Hematopoietic multipotent progenitor cell treated with erythropoietin and hydrocortisone succinate and interleukin-3 and kit ligand, for 15 days (in vitro differentiated cells): ENCODE results near the gene CCDC66.
"Not testable (repeated sequence)": the region's sequence is repeated elsewhere in the genome, so short reads cannot be mapped to it uniquely, and the experiment has no call there.

Source experiments
- DNase-seq: peaks from one replicate; pipeline ENCODE4 v3.0.0-alpha.2; 2015; ENCODE audit warnings: low spot score

The CCDC66 gene

GRCh38 chr3:56556908-56557830 is at the start of gene CCDC66:
Gene CCDC66, plus strand, starts transcription at chr3:56557175. Its CDS starts 68 bp downstream, at chr3:56557243.
- DNase-seq = peak; percentile 91

- DNase-seq = no peak
These were observed 37.3 kb upstream of the CCDC66 start for GRCh38 chr3:56519641-56520040.

- DNase-seq = no peak
These were observed 34.6 kb upstream of the CCDC66 start for GRCh38 chr3:56522374-56522773.

- no peak for DNase-seq
These were observed 31.7 kb upstream of the CCDC66 start for GRCh38 chr3:56525291-56525690.

- DNase-seq = no peak
These were observed 20.2 kb upstream of the CCDC66 start for GRCh38 chr3:56536735-56537134.

GRCh38 chr3:56547486-56547885 is 9.5 kb upstream of the CCDC66 start:
- DNase-seq = no peak

- DNase-seq = no peak
These were observed 826 bp downstream of the CCDC66 start for GRCh38 chr3:56557831-56558170.

GRCh38 chr3:56573501-56573900 is 16.5 kb downstream of the CCDC66 start:
- DNase-seq = no peak

- not testable (repeated sequence) for DNase-seq
These were observed 25.0 kb downstream of the CCDC66 start for GRCh38 chr3:56581941-56582340.

GRCh38 chr3:56584275-56584674 is 27.3 kb downstream of the CCDC66 start:
- not testable (repeated sequence) for DNase-seq

GRCh38 chr3:56590814-56591213 is 33.8 kb downstream of the CCDC66 start:
- DNase-seq = no peak

GRCh38 chr3:56591262-56591661 is 34.3 kb downstream of the CCDC66 start:
- DNase-seq = no peak

GRCh38 chr3:56593455-56594158 is 36.6 kb downstream of the CCDC66 start:
- no peak for DNase-seq

GRCh38 chr3:56595975-56596840 is 39.2 kb downstream of the CCDC66 start:
- no peak for DNase-seq

- DNase-seq = not testable (repeated sequence)
These were observed 51.5 kb downstream of the CCDC66 start for GRCh38 chr3:56608479-56608878.

GRCh38 chr3:56610669-56611335 is 53.8 kb downstream of the CCDC66 start:
- DNase-seq = no peak

GRCh38 chr3:56611364-56611763 is 54.4 kb downstream of the CCDC66 start:
- no peak for DNase-seq

- no peak for DNase-seq
These were observed 55.2 kb downstream of the CCDC66 start for GRCh38 chr3:56612146-56612545.

GRCh38 chr3:56613016-56613415 is 56.0 kb downstream of the CCDC66 start:
- DNase-seq = no peak

GRCh38 chr3:56616478-56617006 is 59.6 kb downstream of the CCDC66 start:
- DNase-seq = no peak

GRCh38 chr3:56620371-56620770 is 63.4 kb downstream of the CCDC66 start:
- no peak for DNase-seq
